WTC11 (cell line): ENCODE measurements around the gene WDR12. TPM values are rescaled to one million over a fixed set of nuclear protein-coding genes. Genes with fewer than 3 reads are reported as not detected.

ENCODE experiments used
- ATAC-seq: fragments of 200-7000 bp; cut with Tn5 transposase; 2 replicates; pipeline ENCODE4 v1.10.0; 2021; ENCODE audit warnings: mild to moderate bottlenecking, moderate library complexity
- CTCF ChIA-PET: fragments of 300-600 bp; sonication (Branson Sonifier 250); formaldehyde crosslinking; loops from one replicate; lab custom pipeline; 2021; ENCODE audit warnings: antibody characterized with exemption; lab: Charles Lee
- POLR2A ChIA-PET: fragments of 350-600 bp; sonication (Branson Sonifier 250); formaldehyde crosslinking; loops from one replicate; lab custom pipeline; 2021; ENCODE audit warnings: antibody characterized with exemption; lab: Charles Lee
- DNase-seq: peaks from one replicate; pipeline ENCODE4 v3.0.0; 2021; ENCODE audit warnings: low spot score
- H3K27ac Mint-ChIP-seq: 2 replicates; pipeline ENCODE4 v1.8.0; 2021; ENCODE audit warnings: mixed read lengths
- H3K27me3 Mint-ChIP-seq: 2 replicates; pipeline ENCODE4 v1.8.0; 2021; ENCODE audit warnings: low read depth, mild to moderate bottlenecking, moderate library complexity, mixed read lengths
- H3K36me3 Mint-ChIP-seq: 2 replicates; pipeline ENCODE4 v1.8.0; 2021; ENCODE audit warnings: mixed read lengths
- H3K4me1 Mint-ChIP-seq: 2 replicates; pipeline ENCODE4 v1.8.0; 2022; ENCODE audit warnings: mixed read lengths
- H3K4me3 Mint-ChIP-seq: 2 replicates; pipeline ENCODE4 v1.8.0; 2021; ENCODE audit warnings: mild to moderate bottlenecking, moderate library complexity, mixed read lengths
- H3K9me3 Mint-ChIP-seq: 2 replicates; pipeline ENCODE4 v1.8.0; 2021; ENCODE audit warnings: mixed read lengths
- ATF1 ChIP-seq: sonication (generic); formaldehyde crosslinking; IDR thresholded peaks from 2 replicates; pipeline ENCODE4 v1.8.1; 2023; ENCODE audit warnings: mild to moderate bottlenecking, moderate library complexity, missing genetic modification reagents
- ATF6 ChIP-seq: sonication (generic); formaldehyde crosslinking; IDR thresholded peaks from 2 replicates; pipeline ENCODE4 v1.8.1; 2023; ENCODE audit warnings: mild to moderate bottlenecking, missing genetic modification reagents
- CBFB ChIP-seq: sonication (generic); formaldehyde crosslinking; IDR thresholded peaks from 2 replicates; pipeline ENCODE4 v1.8.1; 2022; ENCODE audit warnings: mild to moderate bottlenecking, low read depth, missing genetic modification reagents
- EMX1 ChIP-seq: fragments of 250-450 bp; sonication (Bioruptor Pico); IDR thresholded peaks from 2 replicates; pipeline ENCODE4 v1.8.0; 2021; ENCODE audit warnings: mild to moderate bottlenecking
- ETV6 ChIP-seq: sonication (generic); formaldehyde crosslinking; IDR thresholded peaks from 2 replicates; pipeline ENCODE4 v1.8.1; 2022; ENCODE audit warnings: mild to moderate bottlenecking, missing genetic modification reagents
- FOXP4 ChIP-seq: sonication (generic); formaldehyde crosslinking; IDR thresholded peaks from 2 replicates; pipeline ENCODE4 v1.8.0; 2022; ENCODE audit warnings: mild to moderate bottlenecking, missing genetic modification reagents
- GRHL2 ChIP-seq: fragments of 250-450 bp; sonication (Bioruptor Pico); IDR thresholded peaks from 2 replicates; pipeline ENCODE4 v1.8.0; 2022; ENCODE audit warnings: mild to moderate bottlenecking, moderate library complexity; ENCODE audit not compliant: insufficient replicate concordance, severe bottlenecking
- MXD4 ChIP-seq: fragments of 250-450 bp; sonication (Bioruptor Pico); IDR thresholded peaks from 2 replicates; pipeline ENCODE4 v1.8.0; 2021; ENCODE audit warnings: mild to moderate bottlenecking, moderate library complexity, borderline replicate concordance
- NR3C1 ChIP-seq: sonication (generic); formaldehyde crosslinking; conservative IDR thresholded peaks from 2 replicates; pipeline ENCODE4 v1.8.1; 2023; ENCODE audit warnings: low read depth, mild to moderate bottlenecking, missing genetic modification reagents
- OVOL2 ChIP-seq: fragments of 250-450 bp; sonication (Bioruptor Pico); IDR thresholded peaks from 2 replicates; pipeline ENCODE4 v1.9.0; 2021; ENCODE audit warnings: mild to moderate bottlenecking, borderline replicate concordance
- STAT6 ChIP-seq: sonication (generic); formaldehyde crosslinking; conservative IDR thresholded peaks from 2 replicates; pipeline ENCODE4 v1.8.1; 2023; ENCODE audit warnings: mild to moderate bottlenecking, low read depth, missing genetic modification reagents, moderate library complexity
- ZMAT4 ChIP-seq: fragments of 250-450 bp; sonication (Bioruptor Pico); IDR thresholded peaks from 2 replicates; pipeline ENCODE4 v1.9.0; 2021; ENCODE audit warnings: mild to moderate bottlenecking
- ZNF416 ChIP-seq: fragments of 250-450 bp; sonication (Bioruptor Pico); IDR thresholded peaks from 2 replicates; pipeline ENCODE4 v1.9.0; 2021; ENCODE audit warnings: mild to moderate bottlenecking, inconsistent platforms
- ZNF512 ChIP-seq: sonication (generic); formaldehyde crosslinking; IDR thresholded peaks from 2 replicates; pipeline ENCODE4 v1.8.1; 2022; ENCODE audit warnings: missing genetic modification reagents, borderline replicate concordance
- ZNF532 ChIP-seq: fragments of 250-450 bp; sonication (Bioruptor Pico); IDR thresholded peaks from 2 replicates; pipeline ENCODE4 v1.9.0; 2021; ENCODE audit warnings: mild to moderate bottlenecking, borderline replicate concordance
- total RNA-seq: library from RNA; stranded (reverse); gene quantifications from 3 replicates; pipeline ENCODE4 v1.2.3, GENCODE V29; 2021

The WDR12 gene
- total RNA-seq, 1 experiment from 2014 or later = 144 TPM

GRCh38 chr2:202960524-202960923, 49.1 kb upstream of the WDR12 start (continued):
- no peak for TF ChIP-seq ZNF532 (CRISPR knock-in tag)
- TF ChIP-seq STAT6 = no peak
- TF ChIP-seq CBFB (CRISPR knock-in tag) = no peak

- peaks cover 31% of the 10 kb centered on the region for H3K9me3 Mint-ChIP-seq
- DNase-seq (no peak), ATAC-seq (no peak)
- no peak overlapping the region for H3K4me3 Mint-ChIP-seq
- peaks cover 29% of the 10 kb centered on the region for H3K36me3 Mint-ChIP-seq
- ChIA-PET POLR2A (no interaction called here), CTCF (no interaction called here)
- H3K27ac Mint-ChIP-seq = no peak overlapping the region
- no peaks in the 10 kb centered on the region for H3K4me1 Mint-ChIP-seq
- H3K27me3 Mint-ChIP-seq = no peaks in the 10 kb centered on the region
- TF ChIP-seq ZMAT4 (CRISPR knock-in tag) (no peak), ZNF512 (CRISPR knock-in tag) (no peak), EMX1 (CRISPR knock-in tag) (no peak), ZNF416 (no peak), GRHL2 (CRISPR knock-in tag) (no peak), NR3C1 (CRISPR knock-in tag) (no peak), FOXP4 (CRISPR knock-in tag) (no peak), ETV6 (CRISPR knock-in tag) (no peak), ATF6 (no peak), MXD4 (CRISPR knock-in tag) (no peak), ZNF532 (CRISPR knock-in tag) (no peak), OVOL2 (CRISPR knock-in tag) (no peak), ATF1 (no peak)
Measured at GRCh38 chr2:202950592-202950991, 39.1 kb upstream of the WDR12 start.
